GM23338 (cell line): ENCODE results near the gene HIVEP3. TPM values are rescaled to one million over a fixed set of nuclear protein-coding genes. Genes with fewer than 3 reads are reported as not detected.

Source experiments
- ATAC-seq: fragments of 200-7000 bp; cut with Tn5 transposase; 3 replicates; pipeline ENCODE4 v1.9.1; 2020
- DNase-seq: peaks from one replicate; pipeline ENCODE4 v3.0.0-alpha.2; 2015; ENCODE audit warnings: low spot score
- H2AFZ ChIP-seq: fragments of 200-600 bp; sonication (generic); 2 replicates; pipeline ENCODE4 v1.8.0; 2016; ENCODE audit warnings: antibody characterized with exemption, mild to moderate bottlenecking, moderate library complexity
- H3F3A ChIP-seq: fragments of 200-600 bp; sonication (generic); replicated peaks from 2 replicates; pipeline ENCODE4 v1.8.0; 2017; ENCODE audit warnings: antibody characterized with exemption, mixed run types, low read depth
- H3K27ac ChIP-seq: fragments of 200-600 bp; sonication (generic); 2 replicates; pipeline ENCODE4 v1.6.1; 2016; ENCODE audit warnings: low read depth
- H3K27me3 ChIP-seq: fragments of 200-600 bp; sonication (generic); 2 replicates; pipeline ENCODE4 v1.8.0; 2016; ENCODE audit warnings: mild to moderate bottlenecking, mixed run types, moderate library complexity; ENCODE audit not compliant: insufficient read depth
- H3K36me3 ChIP-seq: fragments of 200-600 bp; sonication (generic); 2 replicates; pipeline ENCODE4 v1.8.0; 2016; ENCODE audit warnings: mild to moderate bottlenecking; ENCODE audit not compliant: insufficient read depth
- H3K4me1 ChIP-seq: fragments of 200-600 bp; sonication (generic); 2 replicates; pipeline ENCODE4 v1.8.0; 2016; ENCODE audit warnings: mild to moderate bottlenecking, moderate library complexity; ENCODE audit not compliant: insufficient read depth
- H3K4me2 ChIP-seq: fragments of 200-600 bp; sonication (generic); 2 replicates; pipeline ENCODE4 v1.7.1; 2017; ENCODE audit warnings: mixed run types
- H3K4me3 ChIP-seq: fragments of 200-600 bp; sonication (generic); 2 replicates; pipeline ENCODE4 v1.6.1; 2016; ENCODE audit warnings: mixed run types
- H3K79me2 ChIP-seq: fragments of 200-600 bp; sonication (generic); replicated peaks from 2 replicates; pipeline ENCODE4 v1.8.0; 2017; ENCODE audit warnings: mild to moderate bottlenecking; ENCODE audit not compliant: insufficient read depth
- H3K9me2 ChIP-seq: fragments of 200-600 bp; sonication (generic); 2 replicates; pipeline ENCODE4 v1.8.0; 2017; ENCODE audit not compliant: insufficient read depth
- H4K20me1 ChIP-seq: fragments of 200-600 bp; sonication (generic); replicated peaks from 2 replicates; pipeline ENCODE4 v1.8.0; 2017; ENCODE audit warnings: mild to moderate bottlenecking; ENCODE audit not compliant: insufficient read depth
- H3K27ac Mint-ChIP-seq: 2 replicates; pipeline ENCODE4 v1.8.0; 2020; ENCODE audit warnings: inconsistent platforms, mild to moderate bottlenecking, moderate library complexity, mixed read lengths
- H3K27me3 Mint-ChIP-seq: 3 replicates; pipeline ENCODE4 v1.8.0; 2022; ENCODE audit warnings: low read depth, mild to moderate bottlenecking, moderate library complexity, mixed read lengths, inconsistent platforms; ENCODE audit not compliant: insufficient read depth, poor library complexity
- H3K36me3 Mint-ChIP-seq: 3 replicates; pipeline ENCODE4 v1.8.0; 2021; ENCODE audit warnings: low read depth, mild to moderate bottlenecking, inconsistent platforms, moderate library complexity, mixed read lengths
- H3K4me1 Mint-ChIP-seq: 3 replicates; pipeline ENCODE4 v1.8.0; 2020; ENCODE audit warnings: mild to moderate bottlenecking, inconsistent platforms, mixed read lengths
- H3K4me3 Mint-ChIP-seq: 3 replicates; pipeline ENCODE4 v1.8.0; 2021; ENCODE audit warnings: moderate library complexity, mild to moderate bottlenecking, inconsistent platforms, mixed read lengths
- H3K9me3 Mint-ChIP-seq: 3 replicates; pipeline ENCODE4 v1.8.0; 2020; ENCODE audit warnings: moderate library complexity, mild to moderate bottlenecking, inconsistent platforms, mixed read lengths
- CREB1 ChIP-seq: fragments of 250-450 bp; sonication (Bioruptor Pico); IDR thresholded peaks from 2 replicates; pipeline ENCODE4 v1.5.0; 2020; ENCODE audit warnings: low read depth, mild to moderate bottlenecking, moderate library complexity
- EZH2 ChIP-seq: fragments of 200-600 bp; sonication (generic); IDR thresholded peaks from one replicate; pipeline ENCODE4 v1.8.0; 2017; ENCODE audit warnings: antibody characterized with exemption, mild to moderate bottlenecking, low read depth; ENCODE audit not compliant: unreplicated experiment
- EZH2phosphoT487 ChIP-seq: fragments of 200-600 bp; sonication (generic); IDR thresholded peaks from one replicate; pipeline ENCODE4 v1.8.1; 2018; ENCODE audit warnings: antibody characterized with exemption; ENCODE audit not compliant: unreplicated experiment
- JUNB ChIP-seq: IDR thresholded peaks from one replicate; pipeline ENCODE4 v1.6.1; 2016; ENCODE audit warnings: antibody characterized with exemption; ENCODE audit not compliant: unreplicated experiment
- POLR2AphosphoS5 ChIP-seq: IDR thresholded peaks from 2 replicates; pipeline ENCODE4 v1.6.1; 2016; ENCODE audit warnings: antibody characterized with exemption, low read depth
- STAT1 ChIP-seq: IDR thresholded peaks from one replicate; pipeline ENCODE4 v1.6.1; 2016; ENCODE audit warnings: antibody characterized with exemption; ENCODE audit not compliant: unreplicated experiment
- ZNF114 ChIP-seq: fragments of 250-450 bp; sonication (Bioruptor Pico); IDR thresholded peaks from 2 replicates; pipeline ENCODE4 v1.5.0; 2020; ENCODE audit warnings: mild to moderate bottlenecking, moderate library complexity
- ZNF331 ChIP-seq: fragments of 250-450 bp; sonication (Bioruptor Pico); IDR thresholded peaks from 2 replicates; pipeline ENCODE4 v1.5.0; 2020; ENCODE audit warnings: low read depth, mild to moderate bottlenecking, moderate library complexity
- polyA plus RNA-seq: library from polyadenylated mRNA; unstranded; fragments of >200 nt; fragmentation: Nextera tagmentation; extraction: Ambion mirVana; gene quantifications from 2 replicates; pipeline ENCODE4 v1.2.1, GENCODE V29; 2016
- total RNA-seq: library from RNA; depleted of rRNA; stranded (reverse); fragments of >200 nt; shearing (Covaris generic); gene quantifications from 2 replicates; pipeline ENCODE4 v1.2.3, GENCODE V29; 2014
- TF ChIP-seq, protein P1 (sequence below): IDR thresholded peaks from one replicate; pipeline ENCODE4 v1.6.1; 2018; ENCODE audit warnings: antibody characterized with exemption; ENCODE audit not compliant: unreplicated experiment
- TF ChIP-seq, protein P2 (sequence below): IDR thresholded peaks from 2 replicates; pipeline ENCODE4 v1.6.1; 2016; ENCODE audit warnings: antibody characterized with exemption
- TF ChIP-seq, protein P3 (sequence below): fragments of 250-450 bp; sonication (Bioruptor Pico); IDR thresholded peaks from 2 replicates; pipeline ENCODE4 v1.5.0; 2020; ENCODE audit warnings: mild to moderate bottlenecking, moderate library complexity

Gene HIVEP3
- total and polyA plus RNA-seq, 2 experiments from 2014 or later: 0.14 to 0.24 TPM

DNA sequence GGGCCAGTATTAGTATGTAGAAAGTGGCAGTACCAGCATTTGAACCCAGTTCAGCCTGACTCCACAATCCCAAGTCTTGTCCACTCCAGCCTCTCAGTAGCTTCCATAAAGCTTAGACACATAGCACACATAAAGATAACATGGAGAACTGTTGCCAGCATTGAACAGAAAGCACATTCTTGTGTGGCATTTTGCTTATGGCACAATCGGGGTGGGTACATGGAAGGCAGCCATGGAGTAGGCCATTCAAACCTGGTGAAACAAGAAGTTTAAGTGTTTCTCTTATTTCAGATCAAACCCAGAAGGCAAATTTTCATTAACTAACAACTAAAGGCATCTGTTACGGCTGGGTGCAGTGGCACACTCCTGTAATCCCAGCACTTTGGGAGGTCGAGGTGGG, 102.7 kb downstream of the HIVEP3 start (continued):
- TF ChIP-seq, protein P1, sequence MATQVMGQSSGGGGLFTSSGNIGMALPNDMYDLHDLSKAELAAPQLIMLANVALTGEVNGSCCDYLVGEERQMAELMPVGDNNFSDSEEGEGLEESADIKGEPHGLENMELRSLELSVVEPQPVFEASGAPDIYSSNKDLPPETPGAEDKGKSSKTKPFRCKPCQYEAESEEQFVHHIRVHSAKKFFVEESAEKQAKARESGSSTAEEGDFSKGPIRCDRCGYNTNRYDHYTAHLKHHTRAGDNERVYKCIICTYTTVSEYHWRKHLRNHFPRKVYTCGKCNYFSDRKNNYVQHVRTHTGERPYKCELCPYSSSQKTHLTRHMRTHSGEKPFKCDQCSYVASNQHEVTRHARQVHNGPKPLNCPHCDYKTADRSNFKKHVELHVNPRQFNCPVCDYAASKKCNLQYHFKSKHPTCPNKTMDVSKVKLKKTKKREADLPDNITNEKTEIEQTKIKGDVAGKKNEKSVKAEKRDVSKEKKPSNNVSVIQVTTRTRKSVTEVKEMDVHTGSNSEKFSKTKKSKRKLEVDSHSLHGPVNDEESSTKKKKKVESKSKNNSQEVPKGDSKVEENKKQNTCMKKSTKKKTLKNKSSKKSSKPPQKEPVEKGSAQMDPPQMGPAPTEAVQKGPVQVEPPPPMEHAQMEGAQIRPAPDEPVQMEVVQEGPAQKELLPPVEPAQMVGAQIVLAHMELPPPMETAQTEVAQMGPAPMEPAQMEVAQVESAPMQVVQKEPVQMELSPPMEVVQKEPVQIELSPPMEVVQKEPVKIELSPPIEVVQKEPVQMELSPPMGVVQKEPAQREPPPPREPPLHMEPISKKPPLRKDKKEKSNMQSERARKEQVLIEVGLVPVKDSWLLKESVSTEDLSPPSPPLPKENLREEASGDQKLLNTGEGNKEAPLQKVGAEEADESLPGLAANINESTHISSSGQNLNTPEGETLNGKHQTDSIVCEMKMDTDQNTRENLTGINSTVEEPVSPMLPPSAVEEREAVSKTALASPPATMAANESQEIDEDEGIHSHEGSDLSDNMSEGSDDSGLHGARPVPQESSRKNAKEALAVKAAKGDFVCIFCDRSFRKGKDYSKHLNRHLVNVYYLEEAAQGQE: no peak
- no peak for TF ChIP-seq CREB1 (CRISPR knock-in tag)

DNA sequence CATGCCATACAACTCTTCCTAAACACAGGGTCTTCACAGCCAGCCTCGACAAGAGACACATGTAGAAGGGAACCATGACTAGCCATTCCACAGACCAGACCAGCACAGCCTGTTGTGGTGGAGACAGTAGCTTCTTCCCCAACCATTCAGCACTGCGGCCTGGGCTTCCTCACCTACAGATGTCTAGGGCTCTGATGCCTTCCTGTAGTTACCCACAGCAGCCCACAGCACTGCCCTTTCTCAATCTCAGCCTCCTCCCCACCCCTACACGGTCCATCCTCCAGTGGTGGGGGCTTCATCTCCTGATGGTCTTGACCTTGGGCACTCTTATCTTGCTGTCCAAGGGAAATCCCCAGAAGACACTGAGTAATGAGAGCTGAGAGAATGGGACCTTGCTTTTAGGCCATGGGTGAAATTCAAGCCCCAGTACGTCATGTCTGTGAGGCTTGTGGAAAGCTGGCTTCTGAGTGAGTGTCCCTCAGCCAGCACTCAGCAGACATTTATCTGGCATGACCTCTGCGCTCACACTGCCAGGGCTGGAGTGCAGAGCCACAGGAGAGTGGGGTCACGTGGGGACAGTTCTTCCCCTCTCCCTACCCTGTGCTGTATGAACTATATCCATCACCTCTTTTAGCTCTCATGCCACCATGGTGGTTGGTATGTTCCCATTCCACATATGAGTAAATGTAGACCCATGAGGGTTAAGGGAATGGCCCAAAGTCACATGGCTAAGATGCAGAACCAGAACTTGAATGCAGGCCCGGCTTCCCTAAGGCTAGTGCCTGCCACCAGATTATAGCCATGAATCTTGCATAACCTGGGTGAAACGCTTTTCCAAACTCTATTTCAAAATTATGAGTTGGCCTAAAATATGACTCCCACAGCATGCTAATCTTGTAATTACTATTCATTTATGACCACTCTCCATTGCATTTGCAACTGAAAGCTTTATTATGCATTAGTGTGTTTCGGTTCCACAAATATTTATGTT, 104.7 kb downstream of the HIVEP3 start:
- ATAC-seq (no peak), DNase-seq (no peak)
- H3K36me3 ChIP-seq: no peaks in the 10 kb centered on the region
- H3K4me3 Mint-ChIP-seq: no peak overlapping the region
- H3K4me1 Mint-ChIP-seq: peaks cover 12% of the 10 kb centered on the region
- no peaks in the 10 kb centered on the region for H4K20me1 ChIP-seq
- no peak overlapping the region for H3K4me3 ChIP-seq
- H3K27me3 ChIP-seq: no peaks in the 10 kb centered on the region
- peaks cover 1% of the 10 kb centered on the region for H3K27me3 Mint-ChIP-seq
- no peaks in the 10 kb centered on the region for H3K79me2 ChIP-seq
- H3K4me1 ChIP-seq: no peaks in the 10 kb centered on the region
- no peak overlapping the region for H3K27ac ChIP-seq
- 0 out of 2 replicates have a peak, but pooled peaks cover 3% of the 10 kb centered on the region for H3K9me2 ChIP-seq
- H3K4me2 ChIP-seq: no peak overlapping the region
- H3K9me3 Mint-ChIP-seq: no peaks in the 10 kb centered on the region
- no peaks in the 10 kb centered on the region for H3K36me3 Mint-ChIP-seq
- no peak overlapping the region for H2AFZ ChIP-seq
- H3K27ac Mint-ChIP-seq: no peak overlapping the region
- H3F3A ChIP-seq: no peaks in the 10 kb centered on the region
- TF ChIP-seq JUNB (no peak), CREB1 (CRISPR knock-in tag) (no peak), ZNF114 (no peak), STAT1 (no peak), EZH2phosphoT487 (no peak), ZNF331 (CRISPR knock-in tag) (no peak), POLR2AphosphoS5 (no peak), EZH2 (no peak)
- TF ChIP-seq, protein P2, sequence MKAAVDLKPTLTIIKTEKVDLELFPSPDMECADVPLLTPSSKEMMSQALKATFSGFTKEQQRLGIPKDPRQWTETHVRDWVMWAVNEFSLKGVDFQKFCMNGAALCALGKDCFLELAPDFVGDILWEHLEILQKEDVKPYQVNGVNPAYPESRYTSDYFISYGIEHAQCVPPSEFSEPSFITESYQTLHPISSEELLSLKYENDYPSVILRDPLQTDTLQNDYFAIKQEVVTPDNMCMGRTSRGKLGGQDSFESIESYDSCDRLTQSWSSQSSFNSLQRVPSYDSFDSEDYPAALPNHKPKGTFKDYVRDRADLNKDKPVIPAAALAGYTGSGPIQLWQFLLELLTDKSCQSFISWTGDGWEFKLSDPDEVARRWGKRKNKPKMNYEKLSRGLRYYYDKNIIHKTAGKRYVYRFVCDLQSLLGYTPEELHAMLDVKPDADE: no peak
- TF ChIP-seq, protein P3, sequence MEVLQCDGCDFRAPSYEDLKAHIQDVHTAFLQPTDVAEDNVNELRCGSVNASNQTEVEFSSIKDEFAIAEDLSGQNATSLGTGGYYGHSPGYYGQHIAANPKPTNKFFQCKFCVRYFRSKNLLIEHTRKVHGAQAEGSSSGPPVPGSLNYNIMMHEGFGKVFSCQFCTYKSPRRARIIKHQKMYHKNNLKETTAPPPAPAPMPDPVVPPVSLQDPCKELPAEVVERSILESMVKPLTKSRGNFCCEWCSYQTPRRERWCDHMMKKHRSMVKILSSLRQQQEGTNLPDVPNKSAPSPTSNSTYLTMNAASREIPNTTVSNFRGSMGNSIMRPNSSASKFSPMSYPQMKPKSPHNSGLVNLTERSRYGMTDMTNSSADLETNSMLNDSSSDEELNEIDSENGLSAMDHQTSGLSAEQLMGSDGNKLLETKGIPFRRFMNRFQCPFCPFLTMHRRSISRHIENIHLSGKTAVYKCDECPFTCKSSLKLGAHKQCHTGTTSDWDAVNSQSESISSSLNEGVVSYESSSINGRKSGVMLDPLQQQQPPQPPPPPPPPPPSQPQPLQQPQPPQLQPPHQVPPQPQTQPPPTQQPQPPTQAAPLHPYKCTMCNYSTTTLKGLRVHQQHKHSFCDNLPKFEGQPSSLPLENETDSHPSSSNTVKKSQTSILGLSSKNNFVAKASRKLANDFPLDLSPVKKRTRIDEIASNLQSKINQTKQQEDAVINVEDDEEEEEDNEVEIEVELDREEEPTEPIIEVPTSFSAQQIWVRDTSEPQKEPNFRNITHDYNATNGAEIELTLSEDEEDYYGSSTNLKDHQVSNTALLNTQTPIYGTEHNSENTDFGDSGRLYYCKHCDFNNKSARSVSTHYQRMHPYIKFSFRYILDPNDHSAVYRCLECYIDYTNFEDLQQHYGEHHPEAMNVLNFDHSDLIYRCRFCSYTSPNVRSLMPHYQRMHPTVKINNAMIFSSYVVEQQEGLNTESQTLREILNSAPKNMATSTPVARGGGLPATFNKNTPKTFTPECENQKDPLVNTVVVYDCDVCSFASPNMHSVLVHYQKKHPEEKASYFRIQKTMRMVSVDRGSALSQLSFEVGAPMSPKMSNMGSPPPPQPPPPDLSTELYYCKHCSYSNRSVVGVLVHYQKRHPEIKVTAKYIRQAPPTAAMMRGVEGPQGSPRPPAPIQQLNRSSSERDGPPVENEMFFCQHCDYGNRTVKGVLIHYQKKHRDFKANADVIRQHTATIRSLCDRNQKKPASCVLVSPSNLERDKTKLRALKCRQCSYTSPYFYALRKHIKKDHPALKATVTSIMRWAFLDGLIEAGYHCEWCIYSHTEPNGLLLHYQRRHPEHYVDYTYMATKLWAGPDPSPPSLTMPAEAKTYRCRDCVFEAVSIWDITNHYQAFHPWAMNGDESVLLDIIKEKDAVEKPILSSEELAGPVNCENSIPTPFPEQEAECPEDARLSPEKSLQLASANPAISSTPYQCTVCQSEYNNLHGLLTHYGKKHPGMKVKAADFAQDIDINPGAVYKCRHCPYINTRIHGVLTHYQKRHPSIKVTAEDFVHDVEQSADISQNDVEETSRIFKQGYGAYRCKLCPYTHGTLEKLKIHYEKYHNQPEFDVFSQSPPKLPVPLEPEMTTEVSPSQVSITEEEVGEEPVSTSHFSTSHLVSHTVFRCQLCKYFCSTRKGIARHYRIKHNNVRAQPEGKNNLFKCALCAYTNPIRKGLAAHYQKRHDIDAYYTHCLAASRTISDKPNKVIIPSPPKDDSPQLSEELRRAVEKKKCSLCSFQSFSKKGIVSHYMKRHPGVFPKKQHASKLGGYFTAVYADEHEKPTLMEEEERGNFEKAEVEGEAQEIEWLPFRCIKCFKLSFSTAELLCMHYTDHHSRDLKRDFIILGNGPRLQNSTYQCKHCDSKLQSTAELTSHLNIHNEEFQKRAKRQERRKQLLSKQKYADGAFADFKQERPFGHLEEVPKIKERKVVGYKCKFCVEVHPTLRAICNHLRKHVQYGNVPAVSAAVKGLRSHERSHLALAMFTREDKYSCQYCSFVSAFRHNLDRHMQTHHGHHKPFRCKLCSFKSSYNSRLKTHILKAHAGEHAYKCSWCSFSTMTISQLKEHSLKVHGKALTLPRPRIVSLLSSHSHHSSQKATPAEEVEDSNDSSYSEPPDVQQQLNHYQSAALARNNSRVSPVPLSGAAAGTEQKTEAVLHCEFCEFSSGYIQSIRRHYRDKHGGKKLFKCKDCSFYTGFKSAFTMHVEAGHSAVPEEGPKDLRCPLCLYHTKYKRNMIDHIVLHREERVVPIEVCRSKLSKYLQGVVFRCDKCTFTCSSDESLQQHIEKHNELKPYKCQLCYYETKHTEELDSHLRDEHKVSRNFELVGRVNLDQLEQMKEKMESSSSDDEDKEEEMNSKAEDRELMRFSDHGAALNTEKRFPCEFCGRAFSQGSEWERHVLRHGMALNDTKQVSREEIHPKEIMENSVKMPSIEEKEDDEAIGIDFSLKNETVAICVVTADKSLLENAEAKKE: no peak
